SK-N-SH (cell line): ENCODE data around the gene ZMYM2. TPM values are rescaled to one million over a fixed set of nuclear protein-coding genes. Genes with fewer than 3 reads are reported as not detected.

ENCODE experiments used
- CTCF ChIA-PET: fragments of 300-600, 350-600 bp; formaldehyde crosslinking; extraction: SDS; loops from one replicate; lab custom pipeline; 2021; lab: Yijun Ruan, JAX
- POLR2A ChIA-PET: fragments of 350-600 bp; sonication (Branson Sonifier 250); formaldehyde crosslinking; extraction: SDS; loops from one replicate; lab custom pipeline; 2020; ENCODE audit warnings: antibody characterized with exemption, inconsistent platforms; lab: Yijun Ruan, JAX
- DNase-seq: peaks from one replicate; pipeline ENCODE4 v3.0.0; 2012
- H2AFZ ChIP-seq: fragments of 200-600 bp; sonication (generic); 2 replicates; pipeline ENCODE4 v1.8.1; 2016; ENCODE audit warnings: antibody characterized with exemption, mild to moderate bottlenecking, low read depth
- H3F3A ChIP-seq: fragments of 200-600 bp; sonication (generic); replicated peaks from 2 replicates; pipeline ENCODE3; 2016; ENCODE audit warnings: antibody characterized with exemption, mild to moderate bottlenecking; ENCODE audit not compliant: insufficient read depth
- H3K27ac ChIP-seq, 2 experiments: fragments of 200-500 bp in 1 of 2; fragments of 200-600 bp in 1 of 2; sonication (Bioruptor generic) in 1 of 2; sonication (generic), shearing (Covaris generic) in 1 of 2; 2 replicates each; pipeline versions ENCODE4 v1.5.1 to v1.6.1; 2014 to 2016; ENCODE audit warnings: low read depth in 2 of 2, inconsistent platforms in 1 of 2, low read length in 1 of 2, mild to moderate bottlenecking in 1 of 2, mixed read lengths in 1 of 2
- H3K27me3 ChIP-seq: fragments of 200-600 bp; sonication (generic), shearing (Covaris generic); 2 replicates; pipeline ENCODE4 v1.6.1; 2016; ENCODE audit warnings: mixed run types; ENCODE audit not compliant: insufficient read depth
- H3K36me3 ChIP-seq, 2 experiments: fragments of 200-500 bp in 1 of 2; fragments of 200-600 bp in 1 of 2; sonication (Bioruptor generic) in 1 of 2; sonication (generic) in 1 of 2; replicated peaks in 1 of 2; 2 replicates each; pipeline versions ENCODE3 to v1.5.1; 2014 to 2016; ENCODE audit warnings: low read length in 1 of 2, mild to moderate bottlenecking in 1 of 2; ENCODE audit not compliant: insufficient read depth in 2 of 2, control insufficient read depth in 1 of 2
- H3K4me1 ChIP-seq, 2 experiments: fragments of 200-500 bp in 1 of 2; fragments of 200-600 bp in 1 of 2; sonication (Bioruptor generic) in 1 of 2; sonication (generic), shearing (Covaris generic) in 1 of 2; 2 replicates each; pipeline versions ENCODE4 v1.5.1 to v1.6.1; 2014 to 2016; ENCODE audit warnings: low read depth in 1 of 2, low read length in 1 of 2, mixed run types in 1 of 2; ENCODE audit not compliant: insufficient read depth in 2 of 2, control insufficient read depth in 1 of 2
- H3K4me2 ChIP-seq: fragments of 200-600 bp; sonication (generic), shearing (Covaris generic); 2 replicates; pipeline ENCODE4 v1.6.1; 2017; ENCODE audit warnings: mixed run types
- H3K4me3 ChIP-seq, 2 experiments: fragments of 200-500 bp in 1 of 2; fragments of 200-600 bp in 1 of 2; sonication (Bioruptor generic) in 1 of 2; sonication (generic), shearing (Covaris generic) in 1 of 2; 2 replicates each; pipeline versions ENCODE4 v1.5.1 to v1.8.1; 2014 to 2016; ENCODE audit warnings: low read depth in 2 of 2, inconsistent platforms in 1 of 2, low read length in 1 of 2, mild to moderate bottlenecking in 1 of 2, mixed read lengths in 1 of 2, moderate library complexity in 1 of 2
- H3K79me2 ChIP-seq: fragments of 200-600 bp; sonication (generic); 2 replicates; pipeline ENCODE4 v1.8.1; 2017; ENCODE audit warnings: mild to moderate bottlenecking; ENCODE audit not compliant: insufficient read depth
- H3K9ac ChIP-seq: fragments of 200-600 bp; sonication (generic); 2 replicates; pipeline ENCODE4 v1.6.1; 2017; ENCODE audit warnings: mixed run types
- H3K9me2 ChIP-seq: fragments of 200-600 bp; sonication (generic); 2 replicates; pipeline ENCODE4 v1.6.1; 2017; ENCODE audit warnings: mixed run types
- H3K9me3 ChIP-seq: fragments of 200-600 bp; sonication (generic); 2 replicates; pipeline ENCODE4 v1.6.1; 2017; ENCODE audit warnings: mixed run types, mild to moderate bottlenecking, moderate library complexity
- H4K20me1 ChIP-seq: fragments of 200-600 bp; sonication (generic); 2 replicates; pipeline ENCODE4 v1.6.1; 2017; ENCODE audit warnings: mild to moderate bottlenecking, mixed run types; ENCODE audit not compliant: insufficient read depth
- CHD2 ChIP-seq: fragments of 150-350 bp; IDR thresholded peaks from 2 replicates; pipeline ENCODE4 v1.6.1; 2018; ENCODE audit warnings: low read length; ENCODE audit not compliant: partially characterized antibody
- GABPA ChIP-seq: IDR thresholded peaks from 2 replicates; pipeline ENCODE4 v1.4.0; 2012; ENCODE audit warnings: low read depth, mild to moderate bottlenecking
- GATA2 ChIP-seq: sonication (generic); formaldehyde crosslinking; IDR thresholded peaks from 2 replicates; pipeline ENCODE4 v1.5.0; 2020; ENCODE audit warnings: mild to moderate bottlenecking, missing genetic modification reagents
- NFIC ChIP-seq: IDR thresholded peaks from 2 replicates; pipeline ENCODE4 v1.4.0; 2012; ENCODE audit warnings: borderline replicate concordance
- NRF1 ChIP-seq: IDR thresholded peaks from 2 replicates; pipeline ENCODE4 v1.6.1; 2012; ENCODE audit warnings: low read depth, mild to moderate bottlenecking, low read length
- RAD21 ChIP-seq: IDR thresholded peaks from 2 replicates; pipeline ENCODE4 v1.6.1; 2012; ENCODE audit warnings: mild to moderate bottlenecking, low read length
- SMC3 ChIP-seq: IDR thresholded peaks from 2 replicates; pipeline ENCODE4 v1.6.1; 2012; ENCODE audit warnings: low read depth, low read length, improper control_type of control experiment
- TAF1 ChIP-seq: IDR thresholded peaks from 2 replicates; pipeline ENCODE4 v1.6.1; 2012; ENCODE audit warnings: low read depth, mild to moderate bottlenecking, low read length, moderate library complexity, borderline replicate concordance
- TCF12 ChIP-seq: IDR thresholded peaks from 2 replicates; pipeline ENCODE4 v1.4.0; 2012
- TEAD4 ChIP-seq: IDR thresholded peaks from 2 replicates; pipeline ENCODE4 v1.4.0; 2012; ENCODE audit warnings: mild to moderate bottlenecking, borderline replicate concordance; ENCODE audit not compliant: insufficient read depth
- USF2 ChIP-seq: fragments of 150-350 bp; IDR thresholded peaks from 2 replicates; pipeline ENCODE4 v1.6.1; 2017; ENCODE audit warnings: antibody characterized with exemption, low read length, low read depth, borderline replicate concordance
- WGBS: methylation state at CpG from one replicate; pipeline ENCODE4 v1.1.6; 2017; ENCODE audit warnings: low lambda C conversion rate; 5-methylcytosine and 5-hydroxymethylcytosine counted together
- polyA plus RNA-seq, 3 experiments: library from polyadenylated mRNA; depleted of rRNA; stranded (reverse); fragments of >200 nt; gene quantifications; 2 replicates each; pipeline ENCODE4 v1.2.3, GENCODE V29; 2012
- TF ChIP-seq, protein P1 (sequence below): IDR thresholded peaks from 2 replicates; pipeline ENCODE4 v1.6.1; 2012; ENCODE audit warnings: mild to moderate bottlenecking, low read depth, low read length, moderate library complexity

The ZMYM2 gene
- polyA plus RNA-seq, 1 of the 3 experiments (the other 2 are of a cell fraction), result 11.5 TPM

DNA sequence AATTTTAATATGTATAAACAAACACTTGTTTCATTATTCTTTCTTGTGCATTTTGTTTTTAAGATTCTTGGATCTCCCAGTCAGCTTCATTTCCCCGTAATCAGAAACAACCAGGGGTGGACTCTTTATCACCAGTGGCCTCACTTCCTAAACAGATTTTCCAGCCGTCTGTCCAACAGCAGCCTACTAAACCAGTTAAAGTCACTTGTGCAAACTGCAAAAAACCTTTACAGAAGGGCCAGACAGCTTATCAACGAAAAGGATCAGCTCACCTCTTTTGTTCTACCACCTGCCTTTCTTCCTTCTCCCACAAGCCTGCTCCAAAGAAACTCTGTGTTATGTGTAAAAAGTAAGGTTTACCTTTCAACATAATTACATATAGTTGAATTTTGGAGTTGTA is 44.3 kb downstream of the ZMYM2 start:
- Histone ChIP-seq H4K20me1 (peaks cover 52% of the 10 kb centered on the region), H3K36me3 (peaks cover 50 to 65% of the 10 kb centered on the region in 2 experiments)
- POLR2A ChIA-PET, result no interaction called here

GRCh38 chr13:20006206-20006605 is 47.7 kb downstream of the ZMYM2 start:
- H3K4me2 ChIP-seq, result no peak overlapping the region
- TF ChIP-seq USF2, result no peak
- TF ChIP-seq TEAD4, result no peak
- no peak for TF ChIP-seq NRF1
- TF ChIP-seq, all 33 proteins: peak for 0
- peaks cover 17% of the 10 kb centered on the region for H4K20me1 ChIP-seq
- no peak overlapping the region for H3K4me3 ChIP-seq
- H3K27me3 ChIP-seq, result no peaks in the 10 kb centered on the region
- WGBS, result 91% methylated on average over 1 of the region's 1 CpG
- no peaks in the 10 kb centered on the region; the same call in 1 of the 2 replicates for H3K9me3 ChIP-seq
- ChIA-PET POLR2A (no interaction called here), CTCF (interaction anchor here (0.8 to 1.0 kb wide), 2 partner anchors 13 to 67 kb away, joined by 3 read pairs; no protein-coding TSS in a partner anchor)
- H3K4me1 ChIP-seq, result peaks cover 0 to 5% of the 10 kb centered on the region in 2 experiments; a peak in 2 of 4 replicates
- H3K79me2 ChIP-seq, result peaks cover 66% of the 10 kb centered on the region
- peaks cover 53 to 88% of the 10 kb centered on the region in 2 experiments for H3K36me3 ChIP-seq
- H3K9me2 ChIP-seq, result no peaks in the 10 kb centered on the region
- peaks cover 24% of the 10 kb centered on the region for H3F3A ChIP-seq
- H3K27ac ChIP-seq, result no peak overlapping the region
- no peak overlapping the region for H3K9ac ChIP-seq
- no peak for DNase-seq
- H2AFZ ChIP-seq, result no peak overlapping the region

More for the DNA sequence above, 44.3 kb downstream of the ZMYM2 start:
- Histone ChIP-seq H3K27ac (peak overlapping the region in 1 of 2 experiments; percentile 53; a peak in 2 of 4 replicates), H3K4me1 (peaks cover 0 to 5% of the 10 kb centered on the region in 2 experiments; a peak in 2 of 4 replicates), H2AFZ (no peak overlapping the region), H3K4me3 (no peak overlapping the region), H3K79me2 (peaks cover 78% of the 10 kb centered on the region), H3K9me3 (no peaks in the 10 kb centered on the region), H3K9me2 (no peaks in the 10 kb centered on the region), H3K9ac (no peak overlapping the region), H3F3A (peaks cover 21% of the 10 kb centered on the region), H3K27me3 (no peaks in the 10 kb centered on the region), H3K4me2 (no peak overlapping the region)
- CTCF ChIA-PET, result interaction anchor here (0.6 kb wide), 1 partner anchor 1108 kb away, joined by 3 read pairs; no protein-coding TSS in a partner anchor
- TF ChIP-seq GATA2, result peak; percentile 13; the same call in 1 of the 2 replicates
- no peak for TF ChIP-seq TCF12
- TF ChIP-seq GABPA, result no peak
- no peak for TF ChIP-seq USF2
- no peak for TF ChIP-seq TAF1
- DNase-seq, result no peak
- WGBS, result 65% methylated on average over 3 of the region's 3 CpGs

DNA sequence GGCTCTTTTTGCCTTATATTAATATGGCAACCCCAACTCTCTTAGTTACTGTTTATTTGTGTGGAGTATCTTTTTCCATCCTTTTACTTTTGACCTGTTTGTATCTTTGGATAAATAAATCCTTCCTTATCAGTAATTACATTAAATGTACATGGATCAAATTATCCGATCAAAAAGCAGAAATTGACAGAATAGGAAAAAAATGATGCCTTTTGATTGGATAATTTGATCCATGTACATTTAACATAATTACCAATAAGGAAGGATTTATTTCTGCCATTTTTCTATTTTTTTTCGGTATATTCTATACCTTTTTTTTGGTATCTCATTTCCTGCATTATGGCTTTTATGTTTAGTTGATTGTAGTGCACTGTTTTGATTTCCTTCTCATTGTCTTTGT is 57.2 kb downstream of the ZMYM2 start:
- no peak overlapping the region for H3K4me2 ChIP-seq
- H3K4me3 ChIP-seq, result no peak overlapping the region
- no peak for DNase-seq
- H3K27me3 ChIP-seq, result no peaks in the 10 kb centered on the region
- WGBS, result 96% methylated on average over 2 of the region's 2 CpGs
- ChIA-PET POLR2A (no interaction called here), CTCF (interaction anchor here (0.6 to 1.4 kb wide), 2 partner anchors 10 to 31 kb away, joined by 3 read pairs; no protein-coding TSS in a partner anchor)
- no peak overlapping the region for H3K27ac ChIP-seq
- H3K4me1 ChIP-seq, result no peaks in the 10 kb centered on the region
- H4K20me1 ChIP-seq, result peaks cover 14% of the 10 kb centered on the region; the same call in 1 of the 2 replicates
- H3K79me2 ChIP-seq, result peaks cover 91% of the 10 kb centered on the region
- H3K9me2 ChIP-seq, result no peaks in the 10 kb centered on the region
- peaks cover 43 to 83% of the 10 kb centered on the region in 2 experiments for H3K36me3 ChIP-seq
- H3K9me3 ChIP-seq, result peaks cover 20% of the 10 kb centered on the region; the same call in 1 of the 2 replicates
- TF ChIP-seq NFIC (no peak), TAF1 (no peak), CHD2 (no peak), RAD21 (no peak), SMC3 (no peak), GABPA (no peak)
- TF ChIP-seq, protein P1, sequence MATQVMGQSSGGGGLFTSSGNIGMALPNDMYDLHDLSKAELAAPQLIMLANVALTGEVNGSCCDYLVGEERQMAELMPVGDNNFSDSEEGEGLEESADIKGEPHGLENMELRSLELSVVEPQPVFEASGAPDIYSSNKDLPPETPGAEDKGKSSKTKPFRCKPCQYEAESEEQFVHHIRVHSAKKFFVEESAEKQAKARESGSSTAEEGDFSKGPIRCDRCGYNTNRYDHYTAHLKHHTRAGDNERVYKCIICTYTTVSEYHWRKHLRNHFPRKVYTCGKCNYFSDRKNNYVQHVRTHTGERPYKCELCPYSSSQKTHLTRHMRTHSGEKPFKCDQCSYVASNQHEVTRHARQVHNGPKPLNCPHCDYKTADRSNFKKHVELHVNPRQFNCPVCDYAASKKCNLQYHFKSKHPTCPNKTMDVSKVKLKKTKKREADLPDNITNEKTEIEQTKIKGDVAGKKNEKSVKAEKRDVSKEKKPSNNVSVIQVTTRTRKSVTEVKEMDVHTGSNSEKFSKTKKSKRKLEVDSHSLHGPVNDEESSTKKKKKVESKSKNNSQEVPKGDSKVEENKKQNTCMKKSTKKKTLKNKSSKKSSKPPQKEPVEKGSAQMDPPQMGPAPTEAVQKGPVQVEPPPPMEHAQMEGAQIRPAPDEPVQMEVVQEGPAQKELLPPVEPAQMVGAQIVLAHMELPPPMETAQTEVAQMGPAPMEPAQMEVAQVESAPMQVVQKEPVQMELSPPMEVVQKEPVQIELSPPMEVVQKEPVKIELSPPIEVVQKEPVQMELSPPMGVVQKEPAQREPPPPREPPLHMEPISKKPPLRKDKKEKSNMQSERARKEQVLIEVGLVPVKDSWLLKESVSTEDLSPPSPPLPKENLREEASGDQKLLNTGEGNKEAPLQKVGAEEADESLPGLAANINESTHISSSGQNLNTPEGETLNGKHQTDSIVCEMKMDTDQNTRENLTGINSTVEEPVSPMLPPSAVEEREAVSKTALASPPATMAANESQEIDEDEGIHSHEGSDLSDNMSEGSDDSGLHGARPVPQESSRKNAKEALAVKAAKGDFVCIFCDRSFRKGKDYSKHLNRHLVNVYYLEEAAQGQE, result no peak
- no peak overlapping the region for H2AFZ ChIP-seq
- H3K9ac ChIP-seq, result no peak overlapping the region
- peaks cover 10% of the 10 kb centered on the region for H3F3A ChIP-seq
